OCI-LY7 (cell line): ENCODE measurements around the gene AOPEP. TPM values are rescaled to one million over a fixed set of nuclear protein-coding genes. Genes with fewer than 3 reads are reported as not detected.
"Not testable (repeated sequence)": the region's sequence is repeated elsewhere in the genome, so short reads cannot be mapped to it uniquely, and the experiment has no call there.

Experiments used
- BruUV-seq: library from RNA; stranded (reverse); fragments of 400-500 nt; replicated peaks from 2 replicates; lab custom pipeline; 2021; lab: Mats Ljungman, UMichigan
- CTCF ChIA-PET: fragments of 300-600 bp; sonication (Branson Sonifier 250); formaldehyde crosslinking; loops from one replicate; lab custom pipeline; 2022; ENCODE audit warnings: antibody characterized with exemption; ENCODE audit not compliant: unreplicated experiment; lab: Charles Lee
- POLR2A ChIA-PET: fragments of 300-600 bp; sonication (Branson Sonifier 250); formaldehyde crosslinking; loops from one replicate; lab custom pipeline; 2022; ENCODE audit warnings: antibody characterized with exemption; lab: Charles Lee
- DNase-seq: peaks from one replicate; pipeline ENCODE4 v3.0.0-alpha.2; 2015; ENCODE audit warnings: low spot score
- H2AFZ ChIP-seq: fragments of 200-600 bp; sonication (generic), shearing (Covaris generic); 2 replicates; pipeline ENCODE4 v1.6.1; 2014; ENCODE audit warnings: mild to moderate bottlenecking, antibody characterized with exemption, low read length, moderate library complexity
- H3K27ac ChIP-seq: fragments of 200-600 bp; sonication (generic); 2 replicates; pipeline ENCODE4 v1.5.1; 2014; ENCODE audit warnings: mixed run types, low read depth, mild to moderate bottlenecking, moderate library complexity, low read length, inconsistent platforms; ENCODE audit not compliant: poor library complexity, severe bottlenecking
- H3K36me3 ChIP-seq: fragments of 200-600 bp; sonication (generic); 2 replicates; pipeline ENCODE4 v1.6.1; 2014; ENCODE audit warnings: mild to moderate bottlenecking, antibody characterized with exemption, low read length, moderate library complexity, mixed read lengths; ENCODE audit not compliant: insufficient read depth
- H3K4me1 ChIP-seq: fragments of 200-600 bp; sonication (generic); 2 replicates; pipeline ENCODE4 v1.5.1; 2014; ENCODE audit warnings: mild to moderate bottlenecking, low read length; ENCODE audit not compliant: insufficient read depth, poor library complexity, severe bottlenecking
- H3K4me2 ChIP-seq: fragments of 200-600 bp; sonication (generic); 2 replicates; pipeline ENCODE4 v1.6.1; 2014; ENCODE audit warnings: mild to moderate bottlenecking, low read length
- H3K4me3 ChIP-seq: fragments of 200-600 bp; sonication (generic); 2 replicates; pipeline ENCODE4 v1.5.1; 2014; ENCODE audit warnings: mild to moderate bottlenecking, low read depth, low read length; ENCODE audit not compliant: poor library complexity, severe bottlenecking
- H3K79me2 ChIP-seq: fragments of 200-600 bp; sonication (generic); 2 replicates; pipeline ENCODE4 v1.6.1; 2016; ENCODE audit warnings: low read depth, mild to moderate bottlenecking, low read length, moderate library complexity, mixed read lengths; ENCODE audit not compliant: insufficient read depth
- H3K9me2 ChIP-seq: fragments of 200-600 bp; sonication (generic); 2 replicates; pipeline ENCODE4 v1.6.1; 2016; ENCODE audit warnings: mild to moderate bottlenecking, low read length, mixed read lengths; ENCODE audit not compliant: insufficient read depth
- H3K9me3 ChIP-seq: fragments of 200-600 bp; sonication (generic); 2 replicates; pipeline ENCODE4 v1.6.1; 2014; ENCODE audit warnings: mild to moderate bottlenecking, mixed run types, low read length, mixed read lengths
- H4K20me1 ChIP-seq: fragments of 200-600 bp; sonication (generic); 2 replicates; pipeline ENCODE4 v1.6.1; 2014; ENCODE audit warnings: mild to moderate bottlenecking, antibody characterized with exemption, low read length, moderate library complexity, mixed read lengths; ENCODE audit not compliant: insufficient read depth
- EZH2phosphoT487 ChIP-seq: fragments of 200-600 bp; sonication (generic); IDR thresholded peaks from 2 replicates; pipeline ENCODE4 v1.6.1; 2018; ENCODE audit warnings: low read depth, borderline replicate concordance, mild to moderate bottlenecking, mixed run types, antibody characterized with exemption, low read length, moderate library complexity, mixed read lengths
- intact Hi-C: fragments of 100-400 bp; cut with micrococcal nuclease; formaldehyde crosslinking; loops from one replicate; pipeline ENCODE4 v1.10.0; 2022; ENCODE audit not compliant: unreplicated experiment
- total RNA-seq, 2 experiments: library from RNA; depleted of rRNA in 1 of 2; stranded (reverse); fragments of >200 nt in 1 of 2; shearing (Covaris generic) in 1 of 2; gene quantifications; 2 replicates each; pipeline ENCODE4 v1.2.3, GENCODE V29; 2014 to 2022
- TF ChIP-seq, protein P1 (sequence below): fragments of 200-600 bp; sonication (generic); conservative IDR thresholded peaks from 2 replicates; pipeline ENCODE4 v1.5.1; 2014; ENCODE audit warnings: mild to moderate bottlenecking, antibody characterized with exemption, low read length, moderate library complexity, mixed read lengths

AOPEP gene
- total RNA-seq, 2 experiments from 2014 or later: 17.3 to 24.3 TPM

DNA sequence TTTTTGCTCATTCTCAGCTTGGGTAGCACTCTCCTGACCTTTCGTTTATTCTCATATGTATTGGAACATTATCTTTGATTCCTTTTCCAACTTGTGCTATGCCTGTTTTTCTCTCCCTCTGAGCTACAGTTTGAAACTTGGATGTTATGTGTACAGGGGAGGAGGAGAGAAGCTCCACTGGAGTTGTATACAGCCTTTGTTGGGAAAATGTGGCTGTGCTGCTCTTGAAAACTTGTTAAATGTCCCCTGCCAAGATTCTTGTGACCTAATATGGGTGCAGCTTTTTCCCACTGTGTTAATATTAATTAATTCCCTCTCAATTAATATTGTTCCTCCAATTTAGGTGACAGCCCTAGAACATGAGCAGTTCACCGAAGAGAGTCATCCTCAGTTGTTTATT is 235.4 kb downstream of the AOPEP start:
- H2AFZ ChIP-seq: no peak overlapping the region
- BruUV-seq: no TSS peak
- H4K20me1 ChIP-seq: no peaks in the 10 kb centered on the region
- POLR2A ChIA-PET: interaction anchor here (0.7 kb wide), 2 partner anchors 9 to 13 kb away, joined by 3 to 5 read pairs; no protein-coding TSS in a partner anchor
- CTCF ChIA-PET: no interaction called here
- intact Hi-C loops: no loop called here
- no peak for DNase-seq
- H3K4me1 ChIP-seq: no peaks in the 10 kb centered on the region
- H3K36me3 ChIP-seq: no peaks in the 10 kb centered on the region
- H3K9me3 ChIP-seq: no peaks in the 10 kb centered on the region
- H3K27ac ChIP-seq: no peak overlapping the region
- no peaks in the 10 kb centered on the region for H3K79me2 ChIP-seq
- H3K4me3 ChIP-seq: no peak overlapping the region
- no peak for TF ChIP-seq EZH2phosphoT487
- TF ChIP-seq, protein P1, sequence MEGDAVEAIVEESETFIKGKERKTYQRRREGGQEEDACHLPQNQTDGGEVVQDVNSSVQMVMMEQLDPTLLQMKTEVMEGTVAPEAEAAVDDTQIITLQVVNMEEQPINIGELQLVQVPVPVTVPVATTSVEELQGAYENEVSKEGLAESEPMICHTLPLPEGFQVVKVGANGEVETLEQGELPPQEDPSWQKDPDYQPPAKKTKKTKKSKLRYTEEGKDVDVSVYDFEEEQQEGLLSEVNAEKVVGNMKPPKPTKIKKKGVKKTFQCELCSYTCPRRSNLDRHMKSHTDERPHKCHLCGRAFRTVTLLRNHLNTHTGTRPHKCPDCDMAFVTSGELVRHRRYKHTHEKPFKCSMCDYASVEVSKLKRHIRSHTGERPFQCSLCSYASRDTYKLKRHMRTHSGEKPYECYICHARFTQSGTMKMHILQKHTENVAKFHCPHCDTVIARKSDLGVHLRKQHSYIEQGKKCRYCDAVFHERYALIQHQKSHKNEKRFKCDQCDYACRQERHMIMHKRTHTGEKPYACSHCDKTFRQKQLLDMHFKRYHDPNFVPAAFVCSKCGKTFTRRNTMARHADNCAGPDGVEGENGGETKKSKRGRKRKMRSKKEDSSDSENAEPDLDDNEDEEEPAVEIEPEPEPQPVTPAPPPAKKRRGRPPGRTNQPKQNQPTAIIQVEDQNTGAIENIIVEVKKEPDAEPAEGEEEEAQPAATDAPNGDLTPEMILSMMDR: no peak
- H3K9me2 ChIP-seq: no peaks in the 10 kb centered on the region
- no peak overlapping the region for H3K4me2 ChIP-seq

DNA sequence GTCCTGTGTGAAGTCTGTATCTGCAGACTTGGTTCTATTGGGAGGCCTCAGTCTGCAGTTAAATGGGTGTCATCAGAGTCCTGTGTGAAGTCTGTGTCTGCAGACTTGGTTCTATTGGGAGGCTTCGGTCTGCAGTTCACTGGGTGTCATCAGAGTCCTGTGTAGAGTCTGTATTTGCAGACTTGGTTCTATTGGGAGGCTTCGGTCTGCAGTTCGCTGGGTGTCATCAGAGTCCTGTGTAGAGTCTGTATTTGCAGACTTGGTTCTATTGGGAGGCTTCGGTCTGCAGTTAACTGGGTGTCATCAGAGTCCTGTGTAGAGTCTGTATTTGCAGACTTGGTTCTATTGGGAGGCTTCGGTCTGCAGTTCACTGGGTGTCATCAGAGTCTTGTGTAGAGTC is 239.1 kb downstream of the AOPEP start:
- POLR2A ChIA-PET, CTCF ChIA-PET, H3K27ac ChIP-seq: not testable (repeated sequence)

DNA sequence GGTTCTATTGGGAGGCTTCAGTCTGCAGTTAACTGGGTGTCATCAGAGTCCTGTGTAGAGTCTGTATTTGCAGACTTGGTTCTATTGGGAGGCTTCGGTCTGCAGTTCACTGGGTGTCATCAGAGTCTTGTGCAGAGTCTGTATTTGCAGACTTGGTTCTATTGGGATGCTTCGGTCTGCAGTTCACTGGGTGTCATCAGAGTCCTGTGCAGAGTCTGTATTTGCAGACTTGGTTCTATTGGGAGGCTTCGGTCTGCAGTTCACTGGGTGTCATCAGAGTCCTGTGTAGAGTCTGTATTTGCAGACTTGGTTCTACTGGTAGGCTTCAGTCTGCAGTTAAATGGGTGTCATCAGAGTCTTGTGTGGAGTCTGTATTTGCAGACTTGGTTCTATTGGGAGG is 239.5 kb downstream of the AOPEP start:
- POLR2A ChIA-PET, DNase-seq, H3K27ac ChIP-seq, H4K20me1 ChIP-seq, H2AFZ ChIP-seq, H3K4me1 ChIP-seq, H3K9me2 ChIP-seq, H3K4me3 ChIP-seq, CTCF ChIA-PET, H3K36me3 ChIP-seq, intact Hi-C loops, BruUV-seq, H3K9me3 ChIP-seq, H3K79me2 ChIP-seq, H3K4me2 ChIP-seq: not testable (repeated sequence)

More for the DNA sequence above, 239.1 kb downstream of the AOPEP start:
- H3K4me1 ChIP-seq, H3K9me3 ChIP-seq, H3K4me3 ChIP-seq, DNase-seq, BruUV-seq, H4K20me1 ChIP-seq, H3K79me2 ChIP-seq, H2AFZ ChIP-seq, H3K9me2 ChIP-seq, H3K4me2 ChIP-seq, intact Hi-C loops, H3K36me3 ChIP-seq: not testable (repeated sequence)

DNA sequence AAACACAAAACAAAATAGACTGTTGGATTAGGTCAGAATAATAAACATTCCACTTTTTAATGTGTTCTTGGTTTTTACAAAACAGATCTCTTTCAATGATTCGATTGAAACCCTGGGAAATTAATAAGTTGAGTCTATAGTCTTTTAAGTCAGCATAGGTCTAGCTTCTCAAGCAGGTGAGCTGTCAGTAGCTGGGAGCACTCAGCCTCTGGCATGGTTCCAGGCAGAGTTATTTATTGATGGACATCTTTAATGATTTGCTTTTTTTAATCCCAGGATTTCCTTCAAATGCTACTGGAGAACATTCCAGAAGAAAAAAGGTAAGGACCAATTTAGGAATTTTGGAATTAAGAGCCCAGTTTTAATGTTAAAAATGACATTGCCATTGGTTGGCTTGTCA is 241.0 kb downstream of the AOPEP start:
- POLR2A ChIA-PET: no interaction called here

More for the DNA sequence above, 241.0 kb downstream of the AOPEP start:
- intact Hi-C loops: no loop called here
- BruUV-seq: no TSS peak
- Histone ChIP-seq H2AFZ (no peak overlapping the region), H3K4me1 (no peaks in the 10 kb centered on the region), H3K79me2 (no peaks in the 10 kb centered on the region), H4K20me1 (no peaks in the 10 kb centered on the region), H3K4me2 (no peak overlapping the region), H3K36me3 (no peaks in the 10 kb centered on the region), H3K9me2 (no peaks in the 10 kb centered on the region), H3K27ac (no peak overlapping the region), H3K4me3 (no peak overlapping the region), H3K9me3 (no peaks in the 10 kb centered on the region)
- no peak for DNase-seq
- TF ChIP-seq, protein P1: no peak
- no peak for TF ChIP-seq EZH2phosphoT487
- CTCF ChIA-PET: no interaction called here
